T-cell (primary cell): ENCODE results near the gene MUC21. TPM values are rescaled to one million over a fixed set of nuclear protein-coding genes. Genes with fewer than 3 reads are reported as not detected.
"Not testable (repeated sequence)": the region's sequence is repeated elsewhere in the genome, so short reads cannot be mapped to it uniquely, and the experiment has no call there.

Experiments used
- ATAC-seq, 4 experiments: fragments of 200-7000 bp in 3 of 4; fragments of 150-1000 bp in 1 of 4; cut with Tn5 transposase; replicated peaks in 1 of 4; 1 replicate in 3 of 4; 2 replicates in 1 of 4; pipeline ENCODE4 v1.10.0; 2021; ENCODE audit warnings: moderate library complexity in 3 of 4, mild to moderate bottlenecking in 2 of 4, moderate number of reproducible peaks in 1 of 4
- CTCF ChIA-PET, 2 donors: fragments of 300-600 bp; sonication (Branson Sonifier 250); formaldehyde crosslinking; loops; one replicate each; lab custom pipeline; 2022; ENCODE audit warnings: antibody characterized with exemption in 2 of 2; lab: Charles Lee
- POLR2A ChIA-PET, 2 donors: fragments of 300-600 bp; sonication (Branson Sonifier 250); formaldehyde crosslinking; loops; one replicate each; lab custom pipeline; 2022; ENCODE audit warnings: antibody characterized with exemption in 2 of 2; lab: Charles Lee
- DNase-seq, 35 experiments: peaks; one replicate each; pipeline versions ENCODE4 v3.0.0 to v3.0.0-alpha.2; 2013 to 2023
- H3K27ac ChIP-seq: one replicate; pipeline ENCODE4 v1.5.1; 2013; ENCODE audit warnings: low read length
- H3K27me3 ChIP-seq, 2 experiments: replicated peaks in 1 of 2; 1 replicate in 1 of 2; 2 replicates in 1 of 2; pipeline versions ENCODE4 v1.6.1 to v1.7.0; 2013; ENCODE audit warnings: low read length in 1 of 2, mixed read lengths in 1 of 2; ENCODE audit not compliant: control insufficient read depth in 2 of 2, insufficient read depth in 2 of 2; ENCODE audit errors: extremely low read depth in 1 of 2
- H3K36me3 ChIP-seq, 2 donors: 1 replicate in 1 of 2; 2 replicates in 1 of 2; pipeline versions ENCODE4 v1.6.1 to v1.7.0; 2013; ENCODE audit warnings: low read length in 1 of 2; ENCODE audit not compliant: control insufficient read depth in 2 of 2, insufficient read depth in 1 of 2; ENCODE audit errors: extremely low read depth in 1 of 2
- H3K4me1 ChIP-seq, 2 experiments: 1 replicate in 1 of 2; 2 replicates in 1 of 2; pipeline versions ENCODE4 v1.6.1 to v1.7.0; 2013; ENCODE audit warnings: low read length in 2 of 2, mixed read lengths in 1 of 2; ENCODE audit not compliant: insufficient read depth in 2 of 2, control insufficient read depth in 1 of 2; ENCODE audit errors: extremely low read depth in 1 of 2
- H3K4me3 ChIP-seq, 2 donors: 1 replicate in 1 of 2; 2 replicates in 1 of 2; pipeline versions ENCODE4 v1.5.1 to v1.7.0; 2013; ENCODE audit warnings: mild to moderate bottlenecking in 2 of 2, low read length in 1 of 2, moderate library complexity in 1 of 2; ENCODE audit not compliant: control insufficient read depth in 1 of 2; ENCODE audit errors: extremely low read depth in 1 of 2
- H3K9me3 ChIP-seq: 2 replicates; pipeline ENCODE4 v1.7.0; 2013
- H3K27ac Mint-ChIP-seq, 2 donors: one replicate each; pipeline ENCODE4 v1.8.0; 2020 to 2021; ENCODE audit warnings: mild to moderate bottlenecking in 2 of 2, mixed read lengths in 2 of 2
- H3K27me3 Mint-ChIP-seq, 2 donors: one replicate each; pipeline ENCODE4 v1.8.0; 2021 to 2022; ENCODE audit warnings: mixed read lengths in 2 of 2
- H3K36me3 Mint-ChIP-seq: one replicate; pipeline ENCODE4 v1.8.0; 2021; ENCODE audit warnings: mixed read lengths
- H3K4me1 Mint-ChIP-seq, 3 donors: one replicate each; pipeline ENCODE4 v1.8.0; 2020 to 2022; ENCODE audit warnings: mixed read lengths in 3 of 3, mild to moderate bottlenecking in 1 of 3
- H3K4me3 Mint-ChIP-seq, 3 donors: one replicate each; pipeline ENCODE4 v1.8.0; 2020 to 2022; ENCODE audit warnings: mild to moderate bottlenecking in 3 of 3, mixed read lengths in 3 of 3, moderate library complexity in 3 of 3
- H3K9me3 Mint-ChIP-seq, 3 donors: one replicate each; pipeline ENCODE4 v1.8.0; 2020 to 2022; ENCODE audit warnings: mixed read lengths in 3 of 3
- WGBS: methylation state at CpG from one replicate; pipeline ENCODE4 v1.1.5; 2013; ENCODE audit warnings: missing lambda C conversion rate; ENCODE audit not compliant: insufficient coverage; 5-methylcytosine and 5-hydroxymethylcytosine counted together
- total RNA-seq, 35 experiments: library from RNA in 6 of 35; stranded (reverse) in 6 of 35; fragments of 120-200 nt in 1 of 35; gene quantifications; one replicate each; pipeline versions ENCODE4 v1.2.1 to v1.2.4 and lab custom pipeline; 2013 to 2026

Gene MUC21
- total RNA-seq, 5 donors from 2014 or later (not counting 1 experiment from before 2014, with no cell fraction given), result not detected

GRCh38 chr6:31000067-31000860 is 16.7 kb downstream of the MUC21 start:
- H3K4me3 ChIP-seq, H3K9me3 ChIP-seq, H3K27ac Mint-ChIP-seq, POLR2A ChIA-PET, DNase-seq, CTCF ChIA-PET, H3K4me1 ChIP-seq, H3K4me3 Mint-ChIP-seq, H3K27me3 Mint-ChIP-seq, H3K36me3 Mint-ChIP-seq, H3K36me3 ChIP-seq, H3K9me3 Mint-ChIP-seq, ATAC-seq, H3K27ac ChIP-seq: not testable (repeated sequence)
- WGBS, result 88% methylated on average over 19 of the region's 39 CpGs
- H3K4me1 Mint-ChIP-seq, result peaks cover 4 to 10% (median 9%) of the 10 kb centered on the region in 3 donors
- peaks cover 0 to 14% of the 10 kb centered on the region in 2 experiments for H3K27me3 ChIP-seq

DNA sequence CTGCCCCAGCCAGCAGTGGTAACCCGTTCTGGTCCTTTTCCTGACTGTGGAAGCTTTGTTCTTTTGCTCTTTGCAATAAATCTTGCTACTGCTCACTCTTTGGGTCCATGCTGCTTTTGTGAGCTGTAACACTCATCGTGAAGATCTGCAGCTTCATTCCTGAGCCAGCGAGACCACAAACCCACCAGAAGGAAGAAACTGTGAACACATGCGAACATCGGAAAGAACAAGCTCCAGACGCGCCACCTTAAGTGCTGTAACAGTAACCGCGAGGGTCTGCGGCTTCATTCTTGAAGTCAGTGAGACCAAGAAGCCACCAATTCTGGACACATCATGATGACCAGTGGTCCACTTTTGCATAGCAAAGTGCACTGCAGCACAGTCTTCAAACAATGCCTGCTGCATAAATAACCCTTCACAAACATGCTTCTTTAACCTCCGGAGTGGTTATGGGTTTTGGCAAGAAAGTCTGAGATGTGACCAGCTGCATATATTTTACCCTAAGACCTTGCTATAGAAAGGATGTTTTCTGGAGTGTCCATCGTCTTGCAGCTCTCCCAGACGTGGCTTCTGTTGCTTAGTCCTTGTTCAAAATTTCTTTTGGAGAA is 17.9 kb downstream of the MUC21 start:
- CTCF ChIA-PET, result no interaction called here
- no peak for ATAC-seq

GRCh38 chr6:31002471-31002870 is 19.0 kb downstream of the MUC21 start:
- Histone ChIP-seq H3K4me3 (no peak overlapping the region), H3K9me3 (no peaks in the 10 kb centered on the region), H3K27ac (no peak overlapping the region), H3K27me3 (peaks cover 0 to 20% of the 10 kb centered on the region in 2 experiments), H3K36me3 (no peaks in the 10 kb centered on the region), H3K4me1 (no peaks in the 10 kb centered on the region)
- WGBS, result 60% methylated on average over 1 of the region's 2 CpGs
- Mint-ChIP-seq H3K27me3 (peaks cover 3 to 17% of the 10 kb centered on the region in 2 donors), H3K4me3 (no peak overlapping the region), H3K4me1 (peaks cover 4 to 11% (median 10%) of the 10 kb centered on the region in 3 donors), H3K36me3 (no peaks in the 10 kb centered on the region), H3K27ac (no peak overlapping the region), H3K9me3 (peaks cover 0 to 3% (median 0%) of the 10 kb centered on the region in 3 donors)
- DNase-seq (no peak), ATAC-seq (no peak)
- POLR2A ChIA-PET, result interaction anchor here in 1 of 2 donors (0.5 kb wide), 1 partner anchor 10 kb away, joined by 3 read pairs; no protein-coding TSS in a partner anchor
- CTCF ChIA-PET, result no interaction called here

More for the DNA sequence above, 17.9 kb downstream of the MUC21 start:
- Mint-ChIP-seq H3K36me3 (no peaks in the 10 kb centered on the region), H3K9me3 (peaks cover 0 to 3% (median 0%) of the 10 kb centered on the region in 3 donors), H3K27me3 (peaks cover 3 to 15% of the 10 kb centered on the region in 2 donors), H3K4me3 (peak overlapping the region in 1 of 3 donors; percentile 13), H3K4me1 (peaks cover 4 to 11% (median 10%) of the 10 kb centered on the region in 3 donors), H3K27ac (no peak overlapping the region)
- no peak overlapping the region for H3K27ac ChIP-seq
- no peaks in the 10 kb centered on the region for H3K4me1 ChIP-seq
- peaks cover 0 to 17% of the 10 kb centered on the region in 2 experiments for H3K27me3 ChIP-seq
- H3K9me3 ChIP-seq, result no peaks in the 10 kb centered on the region
- POLR2A ChIA-PET, result no interaction called here
- H3K4me3 ChIP-seq, result no peak overlapping the region
- DNase-seq, result no peak
- no peaks in the 10 kb centered on the region for H3K36me3 ChIP-seq
- WGBS, result 57% methylated on average over 12 of the region's 13 CpGs

GRCh38 chr6:31004794-31005193 is 21.3 kb downstream of the MUC21 start:
- WGBS, result no CpG with 5 or more reads among the region's 4 CpGs
- Mint-ChIP-seq H3K36me3 (no peaks in the 10 kb centered on the region), H3K9me3 (peaks cover 0 to 3% (median 0%) of the 10 kb centered on the region in 3 donors), H3K4me3 (no peak overlapping the region), H3K27me3 (peaks cover 10 to 27% of the 10 kb centered on the region in 2 donors), H3K4me1 (peaks cover 4 to 11% (median 10%) of the 10 kb centered on the region in 3 donors), H3K27ac (no peak overlapping the region)
- Histone ChIP-seq H3K27me3 (peaks cover 0 to 27% of the 10 kb centered on the region in 2 experiments), H3K4me1 (no peaks in the 10 kb centered on the region), H3K27ac (no peak overlapping the region), H3K36me3 (no peaks in the 10 kb centered on the region), H3K4me3 (no peak overlapping the region), H3K9me3 (no peaks in the 10 kb centered on the region)
- POLR2A ChIA-PET, result no interaction called here
- ATAC-seq, result no peak
- CTCF ChIA-PET, result no interaction called here
- no peak for DNase-seq

DNA sequence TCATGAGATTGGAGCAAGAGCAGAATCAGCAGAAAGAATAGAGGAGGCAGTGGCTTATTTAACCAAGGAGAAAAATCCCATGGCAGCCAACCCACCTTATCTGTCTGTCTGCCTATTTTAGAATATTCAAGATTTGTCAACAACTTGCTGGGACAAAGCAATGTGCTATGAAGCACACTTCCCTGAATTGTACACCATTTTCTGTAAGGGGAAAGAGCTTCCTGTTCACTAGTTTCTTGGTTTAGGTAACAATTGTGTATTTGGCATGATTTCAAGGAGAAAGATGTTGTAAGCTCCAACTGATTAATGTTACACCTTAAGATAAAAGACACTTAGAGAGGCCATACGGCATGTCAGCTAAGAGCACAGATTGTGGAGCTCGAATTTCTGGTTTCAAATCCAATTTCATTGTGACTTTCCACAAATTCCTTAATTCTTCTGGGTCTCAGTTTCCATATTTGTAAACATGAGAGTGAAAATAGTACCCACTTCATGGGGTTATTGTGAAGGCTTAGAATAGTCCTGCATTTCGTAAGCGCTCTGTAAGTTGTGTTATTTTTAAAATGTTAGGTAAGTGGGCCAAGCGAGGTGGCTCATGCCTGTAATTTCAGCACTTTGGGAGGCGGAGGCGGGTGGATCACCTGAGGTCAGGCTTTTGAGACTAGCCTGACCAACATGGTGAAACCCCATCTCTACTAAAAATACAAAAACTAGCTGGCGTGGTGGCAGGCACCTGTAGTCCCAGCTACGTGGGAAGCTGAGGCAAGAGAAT is 21.9 kb downstream of the MUC21 start:
- CTCF ChIA-PET, result no interaction called here

GRCh38 chr6:31007694-31008093 is 24.2 kb downstream of the MUC21 start:
- POLR2A ChIA-PET, result no interaction called here
- WGBS, result 64% methylated on average over 4 of the region's 8 CpGs
- no peak for ATAC-seq

More for the DNA sequence above, 21.9 kb downstream of the MUC21 start:
- H3K4me1 ChIP-seq, result no peaks in the 10 kb centered on the region
- Mint-ChIP-seq H3K27me3 (peaks cover 10 to 26% of the 10 kb centered on the region in 2 donors), H3K36me3 (no peaks in the 10 kb centered on the region), H3K4me1 (peaks cover 4 to 11% (median 10%) of the 10 kb centered on the region in 3 donors), H3K27ac (no peak overlapping the region), H3K9me3 (no peaks in the 10 kb centered on the region), H3K4me3 (no peak overlapping the region)
- DNase-seq (no peak), ATAC-seq (no peak)
- no peak overlapping the region for H3K4me3 ChIP-seq
- H3K27ac ChIP-seq, result no peak overlapping the region
- 93% methylated on average over 3 of the region's 9 CpGs for WGBS
- peaks cover 0 to 27% of the 10 kb centered on the region in 2 experiments for H3K27me3 ChIP-seq
- H3K9me3 ChIP-seq, result no peaks in the 10 kb centered on the region
- no peaks in the 10 kb centered on the region for H3K36me3 ChIP-seq
- POLR2A ChIA-PET, result no interaction called here

More at GRCh38 chr6:31007694-31008093, 24.2 kb downstream of the MUC21 start:
- Histone ChIP-seq H3K36me3 (no peaks in the 10 kb centered on the region), H3K4me3 (no peak overlapping the region), H3K27ac (no peak overlapping the region), H3K27me3 (peaks cover 0 to 26% of the 10 kb centered on the region in 2 experiments), H3K9me3 (no peaks in the 10 kb centered on the region), H3K4me1 (no peaks in the 10 kb centered on the region)
- H3K4me3 Mint-ChIP-seq, result no peak overlapping the region
- no peak for DNase-seq
- H3K27ac Mint-ChIP-seq, result no peak overlapping the region
- no peaks in the 10 kb centered on the region for H3K36me3 Mint-ChIP-seq
- CTCF ChIA-PET, result no interaction called here
- no peaks in the 10 kb centered on the region for H3K9me3 Mint-ChIP-seq
- peaks cover 0 to 10% (median 5%) of the 10 kb centered on the region in 3 donors for H3K4me1 Mint-ChIP-seq
- H3K27me3 Mint-ChIP-seq, result peaks cover 16 to 31% of the 10 kb centered on the region in 2 donors
